HEK293 (cell line): ENCODE measurements around the gene AMOTL1.

Experiments used
- FEZF1 ChIP-seq: fragments of 450-650 bp; formaldehyde crosslinking; IDR thresholded peaks from 2 replicates; pipeline ENCODE4 v1.5.1; 2016; ENCODE audit warnings: missing biosample characterization, missing genetic modification characterization
- HOXA7 ChIP-seq: sonication (generic); formaldehyde crosslinking; IDR thresholded peaks from 2 replicates; pipeline ENCODE4 v1.8.1; 2022; ENCODE audit warnings: missing genetic modification reagents, borderline replicate concordance
- IKZF3 ChIP-seq: fragments of 450-650 bp; IDR thresholded peaks from 2 replicates; pipeline ENCODE4 v1.5.0; 2018; ENCODE audit warnings: missing biosample characterization, mild to moderate bottlenecking, missing genetic modification characterization, moderate library complexity
- KLF10 ChIP-seq: fragments of 450-650 bp; IDR thresholded peaks from 2 replicates; pipeline ENCODE4 v1.5.1; 2018; ENCODE audit warnings: missing biosample characterization, mild to moderate bottlenecking, missing genetic modification characterization
- KLF16 ChIP-seq: fragments of 450-650 bp; formaldehyde crosslinking; IDR thresholded peaks from 2 replicates; pipeline ENCODE4 v1.5.1; 2017; ENCODE audit warnings: missing biosample characterization, missing genetic modification characterization
- KLF9 ChIP-seq: fragments of 450-650 bp; formaldehyde crosslinking; IDR thresholded peaks from 2 replicates; pipeline ENCODE4 v1.5.1; 2016; ENCODE audit warnings: missing biosample characterization, missing genetic modification characterization, low read depth
- MZF1 ChIP-seq: fragments of 450-650 bp; formaldehyde crosslinking; IDR thresholded peaks from 2 replicates; pipeline ENCODE4 v1.5.1; 2017; ENCODE audit warnings: missing biosample characterization, missing genetic modification characterization, borderline replicate concordance
- PRDM10 ChIP-seq: fragments of 450-650 bp; formaldehyde crosslinking; IDR thresholded peaks from 2 replicates; pipeline ENCODE4 v1.5.1; 2016; ENCODE audit warnings: missing biosample characterization, missing genetic modification characterization
- SCRT2 ChIP-seq: fragments of 450-650 bp; formaldehyde crosslinking; IDR thresholded peaks from 2 replicates; pipeline ENCODE4 v1.5.1; 2016; ENCODE audit warnings: missing biosample characterization, missing genetic modification characterization
- YY1 ChIP-seq: fragments of 450-650 bp; formaldehyde crosslinking; IDR thresholded peaks from 2 replicates; pipeline ENCODE4 v1.5.1; 2018; ENCODE audit warnings: missing biosample characterization, missing genetic modification characterization
- ZBTB10 ChIP-seq: fragments of 450-650 bp; formaldehyde crosslinking; IDR thresholded peaks from 2 replicates; pipeline ENCODE4 v1.5.1; 2016; ENCODE audit warnings: missing biosample characterization, missing genetic modification characterization
- ZIC2 ChIP-seq: fragments of 450-650 bp; formaldehyde crosslinking; IDR thresholded peaks from 2 replicates; pipeline ENCODE4 v1.5.1; 2016; ENCODE audit warnings: missing biosample characterization, missing genetic modification characterization
- ZNF112 ChIP-seq: fragments of 450-650 bp; formaldehyde crosslinking; IDR thresholded peaks from 2 replicates; pipeline ENCODE4 v1.5.0; 2017; ENCODE audit warnings: missing biosample characterization, missing genetic modification characterization
- ZNF121 ChIP-seq: fragments of 450-650 bp; formaldehyde crosslinking; IDR thresholded peaks from 2 replicates; pipeline ENCODE4 v1.5.1; 2016; ENCODE audit warnings: missing biosample characterization, missing genetic modification characterization
- ZNF175 ChIP-seq: fragments of 450-650 bp; formaldehyde crosslinking; IDR thresholded peaks from 2 replicates; pipeline ENCODE4 v1.5.1; 2016; ENCODE audit warnings: missing biosample characterization, missing genetic modification characterization
- ZNF292 ChIP-seq: fragments of 450-650 bp; formaldehyde crosslinking; IDR thresholded peaks from 2 replicates; pipeline ENCODE4 v1.5.1; 2016; ENCODE audit warnings: low read depth, missing biosample characterization, missing genetic modification characterization, borderline replicate concordance
- ZNF311 ChIP-seq: fragments of 450-650 bp; formaldehyde crosslinking; IDR thresholded peaks from 2 replicates; pipeline ENCODE4 v1.5.1; 2017; ENCODE audit warnings: missing biosample characterization, missing genetic modification characterization, borderline replicate concordance
- ZNF341 ChIP-seq: fragments of 450-650 bp; formaldehyde crosslinking; IDR thresholded peaks from 2 replicates; pipeline ENCODE4; 2016; ENCODE audit warnings: low read depth, missing biosample characterization, missing genetic modification characterization
- ZNF423 ChIP-seq: fragments of 450-650 bp; formaldehyde crosslinking; IDR thresholded peaks from 2 replicates; pipeline ENCODE4 v1.5.1; 2016; ENCODE audit warnings: missing biosample characterization, missing genetic modification characterization
- ZNF513 ChIP-seq: fragments of 450-650 bp; IDR thresholded peaks from 2 replicates; pipeline ENCODE4 v1.5.1; 2018; ENCODE audit warnings: missing biosample characterization, missing genetic modification characterization
- ZNF518A ChIP-seq: fragments of 450-650 bp; formaldehyde crosslinking; conservative IDR thresholded peaks from 2 replicates; pipeline ENCODE4 v1.5.1; 2016; ENCODE audit warnings: low read depth, missing biosample characterization, missing genetic modification characterization
- ZNF600 ChIP-seq: fragments of 450-650 bp; formaldehyde crosslinking; IDR thresholded peaks from 2 replicates; pipeline ENCODE4 v1.5.1; 2016; ENCODE audit warnings: missing biosample characterization, missing genetic modification characterization
- ZNF621 ChIP-seq: fragments of 450-650 bp; formaldehyde crosslinking; IDR thresholded peaks from 2 replicates; pipeline ENCODE4 v1.5.1; 2017; ENCODE audit warnings: missing biosample characterization, missing genetic modification characterization
- ZNF645 ChIP-seq: fragments of 450-650 bp; formaldehyde crosslinking; IDR thresholded peaks from 2 replicates; pipeline ENCODE4; 2016; ENCODE audit warnings: missing biosample characterization, missing genetic modification characterization
- ZNF76 ChIP-seq: fragments of 450-650 bp; formaldehyde crosslinking; IDR thresholded peaks from 2 replicates; pipeline ENCODE4; 2016; ENCODE audit warnings: low read depth, missing biosample characterization, missing genetic modification characterization, borderline replicate concordance
- ZNF777 ChIP-seq: fragments of 450-650 bp; formaldehyde crosslinking; IDR thresholded peaks from 2 replicates; pipeline ENCODE4 v1.5.1; 2017; ENCODE audit warnings: missing biosample characterization, missing genetic modification characterization, borderline replicate concordance

Gene AMOTL1

GRCh38 chr11:94741022-94741679 is 27.0 kb upstream of the AMOTL1 start (continued):
- TF ChIP-seq ZNF341 (peak; percentile 78), PRDM10 (tag by site-specific recombination) (peak; percentile 74), IKZF3 (tag by site-specific recombination) (no peak), SCRT2 (tag by site-specific recombination) (peak; percentile 91), KLF9 (tag by site-specific recombination) (peak; percentile 39; the same call in 1 of the 2 replicates), ZNF621 (tag by site-specific recombination) (no peak), FEZF1 (tag by site-specific recombination) (no peak; the same call in 1 of the 2 replicates), ZNF600 (peak; percentile 69), ZNF645 (tag by site-specific recombination) (no peak), ZNF292 (tag by site-specific recombination) (no peak), ZNF518A (tag by site-specific recombination) (no peak), ZNF311 (no peak), ZNF175 (tag by site-specific recombination) (no peak), ZNF777 (tag by site-specific recombination) (peak; percentile 73; the same call in 1 of the 2 replicates), ZNF121 (tag by site-specific recombination) (no peak), MZF1 (tag by site-specific recombination) (no peak), ZNF423 (tag by site-specific recombination) (no peak), ZBTB10 (tag by site-specific recombination) (peak; percentile 68; the same call in 1 of the 2 replicates), KLF16 (tag by site-specific recombination) (peak; percentile 33; the same call in 1 of the 2 replicates), ZIC2 (no peak; the same call in 1 of the 2 replicates), HOXA7 (CRISPR knock-in tag) (no peak), ZNF76 (tag by site-specific recombination) (no peak), KLF10 (tag by site-specific recombination) (no peak), ZNF513 (no peak), ZNF112 (tag by site-specific recombination) (no peak), YY1 (tag by site-specific recombination) (no peak)
